GM21717 (cell line): ENCODE measurements around the gene NFIA.

ENCODE experiments used
- ATAC-seq: cut with Tn5 transposase; IDR thresholded peaks from one replicate; pipeline ENCODE4 v1.9.1; 2021; ENCODE audit warnings: mild to moderate bottlenecking, moderate library complexity; ENCODE audit not compliant: unreplicated experiment

The NFIA gene

GRCh38 chr1:61143821-61144424 lies 61.6 kb downstream of the NFIA start:
- no peak for ATAC-seq

DNA sequence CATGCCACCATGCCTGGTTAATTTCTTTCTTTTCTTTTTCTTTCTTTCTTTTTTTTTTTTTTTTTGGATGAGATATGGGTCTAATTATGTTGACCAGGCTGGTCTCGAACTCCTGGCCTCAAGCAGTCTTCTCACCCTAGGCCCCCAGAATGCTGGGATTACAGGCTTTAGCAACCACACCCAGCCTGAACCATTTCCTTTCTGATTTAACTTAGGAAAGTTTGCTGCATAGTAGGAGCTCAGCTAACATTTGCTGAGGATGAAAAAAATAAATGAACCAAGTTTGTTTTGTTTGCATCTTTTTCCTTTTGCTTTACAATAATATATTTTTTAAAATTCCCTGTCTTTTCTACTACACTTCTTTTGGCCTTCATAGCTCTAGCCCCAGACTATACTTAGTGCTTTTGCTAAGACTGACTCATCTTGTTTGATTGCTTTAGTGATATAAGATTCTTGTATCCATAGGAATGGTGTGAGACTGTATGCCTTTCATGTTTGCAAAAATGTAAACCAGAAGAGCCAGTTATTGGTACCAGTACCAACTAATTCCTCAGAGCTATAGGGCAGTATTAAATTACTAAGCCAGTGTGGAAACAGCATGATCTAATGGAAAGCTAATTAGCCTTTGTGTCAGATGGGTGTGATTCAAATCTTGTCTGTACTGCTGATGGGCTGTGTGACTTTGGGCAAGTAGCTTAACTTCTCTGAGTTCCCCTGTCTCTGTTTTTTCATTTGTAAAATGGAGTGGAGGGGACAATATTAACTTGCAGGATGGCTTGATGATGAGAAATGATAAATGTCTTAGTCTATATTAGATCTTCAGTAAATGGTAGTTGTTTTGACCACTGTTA lies 66.9 kb downstream of the NFIA start:
- no peak for ATAC-seq

DNA sequence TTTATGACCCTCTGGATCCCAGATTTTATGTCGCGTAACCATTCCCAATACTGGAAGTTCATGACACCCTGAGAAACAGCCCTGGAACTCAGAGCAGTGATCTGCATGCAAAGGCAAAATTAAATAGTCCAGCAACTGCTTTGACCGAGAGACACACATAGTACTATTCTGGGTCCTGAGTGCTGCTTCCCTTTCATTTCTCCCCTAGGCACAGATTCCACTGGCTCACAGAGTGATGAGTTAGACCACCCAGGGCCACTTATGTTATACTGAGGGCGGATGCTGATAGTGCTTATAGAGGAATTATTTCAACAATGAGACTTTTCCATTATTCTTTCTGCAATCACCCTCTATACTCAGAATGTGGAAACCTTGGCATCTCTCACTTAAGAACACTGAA lies 69.2 kb downstream of the NFIA start:
- ATAC-seq, result no peak

GRCh38 chr1:61152066-61152465 lies 69.7 kb downstream of the NFIA start:
- ATAC-seq, result no peak

DNA sequence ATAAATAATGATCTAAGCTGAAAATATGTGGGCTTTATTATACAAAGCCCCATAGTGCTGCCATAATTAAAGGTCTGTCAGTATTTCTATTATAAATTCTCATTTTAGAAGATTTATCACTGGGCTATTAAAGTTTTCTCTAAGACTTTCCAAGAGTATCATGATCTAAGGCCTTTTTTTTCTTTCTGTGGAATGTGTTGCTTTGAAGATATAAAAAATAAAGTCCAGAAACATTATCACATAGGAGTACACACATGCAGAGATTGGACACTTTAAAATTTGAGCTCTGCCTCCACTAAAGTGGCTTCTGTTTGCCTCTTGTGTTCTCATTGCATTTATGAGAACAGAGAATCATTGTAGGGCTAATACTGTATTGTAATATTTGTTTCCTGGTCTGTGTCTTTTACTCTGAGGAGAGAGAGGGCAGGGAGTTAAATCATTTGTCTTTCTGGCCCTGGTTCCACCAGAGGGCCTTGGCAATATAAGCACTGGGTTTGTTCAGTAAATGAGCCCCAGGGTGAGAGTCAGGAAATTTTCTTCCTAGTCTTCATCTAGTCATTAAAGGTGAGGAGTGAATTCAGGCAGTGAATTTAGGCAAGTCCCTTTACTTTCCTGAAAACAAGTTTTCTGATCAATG lies 70.2 kb downstream of the NFIA start:
- no peak for ATAC-seq

GRCh38 chr1:61156576-61157467 lies 74.5 kb downstream of the NFIA start:
- ATAC-seq, result no peak

DNA sequence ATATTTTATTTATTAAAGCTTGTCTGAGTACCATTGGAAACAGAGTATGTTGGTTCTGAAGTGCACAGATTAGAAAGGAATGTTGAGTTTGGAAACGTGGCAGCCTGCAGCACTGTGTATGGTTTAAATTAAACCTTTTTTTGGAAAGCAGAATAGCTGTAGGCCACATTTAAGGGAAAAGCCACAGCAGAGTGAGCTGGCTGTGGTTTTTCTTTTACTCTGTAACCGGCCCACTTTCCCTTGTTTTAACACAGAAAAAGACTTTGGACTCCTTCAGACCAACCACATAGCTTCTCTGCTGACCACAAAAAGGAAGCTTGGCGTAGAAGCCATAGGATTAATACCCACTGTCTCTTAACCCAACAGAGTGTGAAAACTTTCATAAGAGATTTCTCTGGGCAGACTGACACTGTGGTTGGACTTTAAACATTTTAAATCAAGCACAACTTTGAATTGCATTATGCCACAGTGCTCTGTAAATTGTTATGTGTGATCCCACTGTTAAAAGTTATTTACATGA lies 75.2 kb downstream of the NFIA start:
- no peak for ATAC-seq

GRCh38 chr1:61158591-61158990 lies 76.2 kb downstream of the NFIA start:
- ATAC-seq, result no peak

GRCh38 chr1:61160526-61160925 lies 78.2 kb downstream of the NFIA start:
- no peak for ATAC-seq

DNA sequence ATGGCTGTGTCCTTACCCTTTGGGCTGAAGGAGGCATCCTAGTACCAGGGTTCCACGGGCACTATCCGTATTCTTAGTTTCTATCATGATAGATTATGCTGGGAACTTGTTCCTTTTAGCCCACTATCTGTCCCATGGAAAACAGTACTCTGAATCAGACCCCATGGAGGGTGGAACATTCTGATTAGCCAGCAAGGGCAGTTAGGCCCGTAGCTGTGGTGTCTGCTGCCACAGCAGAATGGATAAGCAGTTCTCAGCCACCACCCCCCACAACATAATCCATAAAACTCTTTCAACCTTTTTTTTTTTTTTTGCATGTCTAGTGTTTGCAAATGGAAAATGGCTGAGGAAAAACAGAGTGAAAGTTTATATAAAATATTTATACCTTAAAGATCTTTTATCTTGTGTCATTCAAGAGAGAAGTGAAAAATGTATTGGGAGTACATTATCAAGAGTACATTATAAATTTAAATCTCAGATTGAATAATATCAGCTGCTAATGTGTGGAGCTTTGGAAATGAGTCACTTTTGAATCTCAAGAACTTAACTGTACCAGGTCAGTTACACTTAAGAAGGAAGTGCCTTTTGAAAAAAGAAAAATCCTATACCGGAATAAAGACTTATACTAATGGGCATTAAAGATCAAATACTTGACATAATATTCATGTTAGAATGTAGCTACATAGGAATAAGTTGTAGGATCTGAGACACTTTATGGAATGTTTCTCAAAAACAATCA lies 80.3 kb downstream of the NFIA start:
- ATAC-seq, result no peak

- no peak for ATAC-seq
Measured at GRCh38 chr1:61163355-61163754, 81.0 kb downstream of the NFIA start.

- ATAC-seq, result no peak
Measured at GRCh38 chr1:61165402-61165801, 83.0 kb downstream of the NFIA start.

GRCh38 chr1:61167309-61167708 lies 84.9 kb downstream of the NFIA start:
- no peak for ATAC-seq

DNA sequence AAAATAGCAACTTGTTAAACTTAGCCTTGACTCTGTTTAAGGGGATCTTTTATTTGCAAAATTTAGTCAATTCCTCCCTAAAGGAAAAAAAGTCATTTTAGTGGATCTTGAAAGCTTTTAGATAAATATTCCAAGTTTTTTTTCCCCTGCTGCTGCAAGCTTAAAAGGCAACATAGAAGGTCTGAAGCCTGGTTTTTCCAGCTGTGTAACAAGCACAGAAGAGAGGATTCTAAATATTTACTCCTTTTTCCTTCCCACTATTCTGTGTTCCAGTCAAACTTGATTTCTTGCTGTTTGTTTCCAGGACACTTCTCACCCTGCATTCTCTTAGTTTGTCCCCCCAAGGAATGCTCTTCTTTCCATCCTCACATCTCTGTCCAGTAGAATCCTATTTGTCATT lies 86.7 kb downstream of the NFIA start:
- ATAC-seq, result no peak

DNA sequence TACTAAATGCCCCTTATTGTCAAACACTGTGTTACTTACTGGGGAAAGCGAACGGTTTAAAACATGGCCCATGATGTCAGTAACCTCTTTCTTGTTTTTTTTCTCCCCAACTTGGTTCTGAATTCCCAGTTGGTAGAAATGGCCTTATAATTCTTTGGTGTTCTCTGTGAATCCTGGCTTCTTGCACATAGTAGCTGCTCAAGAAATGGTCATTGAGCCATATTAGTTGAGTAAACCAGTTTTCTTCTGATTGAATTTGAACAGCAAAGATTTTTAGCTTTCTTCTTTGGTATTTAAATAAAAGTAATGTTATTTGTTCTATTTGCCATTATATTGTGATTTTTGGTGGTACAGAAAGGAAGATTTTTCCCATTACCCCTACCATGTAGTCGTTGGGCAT lies 87.3 kb downstream of the NFIA start:
- no peak for ATAC-seq

- ATAC-seq, result no peak
Measured at GRCh38 chr1:61170328-61171238, 88.2 kb downstream of the NFIA start.

DNA sequence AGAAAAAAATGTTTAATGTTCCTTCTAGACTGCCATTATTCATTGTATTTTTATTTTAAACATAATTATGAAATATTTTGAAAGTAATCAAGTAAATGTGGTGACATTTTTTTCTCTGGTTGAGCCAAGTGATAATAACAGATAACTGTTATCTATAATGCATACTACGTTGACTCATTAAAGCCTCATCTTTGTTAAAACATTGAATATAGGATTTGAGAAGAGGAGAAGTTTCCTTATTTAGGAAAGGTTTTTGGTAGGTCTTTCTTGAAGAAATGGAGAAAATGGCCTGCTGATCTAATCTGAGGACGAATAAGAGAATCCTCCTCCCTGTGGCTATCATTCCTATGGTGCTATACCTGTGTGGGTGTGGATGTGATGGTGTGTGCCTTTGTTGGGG lies 89.0 kb downstream of the NFIA start:
- ATAC-seq, result no peak

DNA sequence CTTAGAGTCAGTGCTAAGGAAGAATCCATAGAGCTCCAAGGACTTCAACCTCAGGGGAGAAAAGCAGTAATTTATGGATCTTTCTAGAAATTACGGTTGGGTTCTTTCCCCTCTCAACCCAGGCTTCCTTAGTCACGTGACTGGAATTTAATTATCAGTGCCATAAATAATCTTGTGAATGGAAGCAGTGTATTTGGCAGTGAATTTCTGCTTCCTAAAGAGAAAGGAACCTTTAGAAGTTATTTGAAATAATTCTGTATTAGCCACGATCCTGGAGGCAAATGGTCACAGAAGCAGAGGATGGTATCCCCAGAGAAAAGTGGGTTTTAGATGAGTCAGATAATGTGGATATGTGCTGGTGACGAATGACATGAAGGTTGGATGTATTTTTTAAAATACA lies 89.6 kb downstream of the NFIA start:
- no peak for ATAC-seq

GRCh38 chr1:61173118-61173517 lies 90.8 kb downstream of the NFIA start:
- ATAC-seq, result no peak
